PC-9 (cell line): Measurements from ENCODE around the gene PKD2L2. TPM values are rescaled to one million over a fixed set of nuclear protein-coding genes. Genes with fewer than 3 reads are reported as not detected.

ENCODE experiments used
- BruUV-seq: library from RNA; stranded (reverse); fragments of 400-500 nt; replicated peaks from 2 replicates; lab custom pipeline; 2021; lab: Mats Ljungman, UMichigan
- CTCF ChIA-PET: fragments of 300-600 bp; sonication (Branson Sonifier 250); formaldehyde crosslinking; loops from one replicate; lab custom pipeline; 2022; ENCODE audit warnings: antibody characterized with exemption; lab: Charles Lee
- POLR2A ChIA-PET: fragments of 300-600 bp; sonication (Branson Sonifier 250); formaldehyde crosslinking; loops from one replicate; lab custom pipeline; 2022; ENCODE audit warnings: antibody characterized with exemption; ENCODE audit not compliant: unreplicated experiment; lab: Charles Lee
- DNase-seq, 2 experiments: peaks; one replicate each; pipeline versions ENCODE4 v3.0.0 to v3.0.0-alpha.2; 2015 to 2022; ENCODE audit warnings: mixed read lengths in 1 of 2
- H2AFZ ChIP-seq: fragments of 200-600 bp; sonication (generic); 2 replicates; pipeline ENCODE4 v1.8.1; 2017; ENCODE audit warnings: antibody characterized with exemption
- H3F3A ChIP-seq: fragments of 200-600 bp; sonication (generic); 2 replicates; pipeline ENCODE4 v1.8.1; 2017; ENCODE audit warnings: antibody characterized with exemption, mild to moderate bottlenecking, low read depth; ENCODE audit not compliant: insufficient read depth
- H3K27ac ChIP-seq: fragments of 200-600 bp; sonication (generic); 2 replicates; pipeline ENCODE4 v1.6.1; 2016; ENCODE audit warnings: mixed run types
- H3K27me3 ChIP-seq: fragments of 200-600 bp; sonication (generic); 2 replicates; pipeline ENCODE4 v1.6.1; 2016; ENCODE audit warnings: low read depth, mixed run types; ENCODE audit not compliant: insufficient read depth
- H3K36me3 ChIP-seq: fragments of 200-600 bp; sonication (generic); 2 replicates; pipeline ENCODE4 v1.6.1; 2016; ENCODE audit warnings: low read depth, mixed run types
- H3K4me1 ChIP-seq: fragments of 200-600 bp; sonication (generic); replicated peaks from 2 replicates; pipeline ENCODE4 v1.6.1; 2016; ENCODE audit warnings: mixed run types; ENCODE audit not compliant: insufficient read depth
- H3K4me2 ChIP-seq: fragments of 200-600 bp; sonication (generic); 2 replicates; pipeline ENCODE4 v1.6.1; 2017; ENCODE audit warnings: mixed run types
- H3K4me3 ChIP-seq: fragments of 200-600 bp; sonication (generic); 2 replicates; pipeline ENCODE4 v1.6.1; 2016; ENCODE audit warnings: mixed run types
- H3K79me2 ChIP-seq: fragments of 200-600 bp; sonication (generic); 2 replicates; pipeline ENCODE4 v1.6.1; 2017; ENCODE audit warnings: low read depth, mixed run types
- H3K9me2 ChIP-seq: fragments of 200-600 bp; sonication (generic); 2 replicates; pipeline ENCODE4 v1.8.1; 2017; ENCODE audit warnings: mild to moderate bottlenecking; ENCODE audit not compliant: insufficient read depth
- H3K9me3 ChIP-seq: fragments of 200-600 bp; sonication (generic); 2 replicates; pipeline ENCODE4 v1.8.1; 2016; ENCODE audit warnings: low read depth; ENCODE audit not compliant: insufficient read depth
- H4K20me1 ChIP-seq: fragments of 200-600 bp; sonication (generic); 2 replicates; pipeline ENCODE4 v1.8.1; 2017; ENCODE audit not compliant: insufficient read depth
- CTCF ChIP-seq: fragments of 200-600 bp; sonication (generic); conservative IDR thresholded peaks from 2 replicates; pipeline ENCODE4 v1.6.1; 2017; ENCODE audit warnings: mixed run types, antibody characterized with exemption, mild to moderate bottlenecking, moderate library complexity
- EZH2 ChIP-seq: fragments of 200-600 bp; sonication (generic); IDR thresholded peaks from 2 replicates; pipeline ENCODE4 v1.8.0; 2017; ENCODE audit warnings: antibody characterized with exemption, low read depth
- intact Hi-C: fragments of 100-400 bp; cut with micrococcal nuclease; formaldehyde crosslinking; loops from one replicate; pipeline ENCODE4 v1.10.0; 2022; ENCODE audit not compliant: unreplicated experiment
- total RNA-seq: library from RNA; stranded (reverse); gene quantifications from 2 replicates; pipeline ENCODE4 v1.2.3, GENCODE V29; 2021

The PKD2L2 gene
- total RNA-seq, 1 experiment from 2014 or later: 0.46 TPM

- Histone ChIP-seq H3K4me3 (no peak overlapping the region), H2AFZ (no peak overlapping the region), H3K79me2 (no peaks in the 10 kb centered on the region), H3F3A (no peaks in the 10 kb centered on the region), H3K4me2 (no peak overlapping the region), H3K27me3 (no peaks in the 10 kb centered on the region), H3K9me2 (no peaks in the 10 kb centered on the region), H4K20me1 (0 out of 2 replicates have a peak, but pooled peaks cover 3% of the 10 kb centered on the region), H3K4me1 (no peaks in the 10 kb centered on the region), H3K27ac (no peak overlapping the region), H3K9me3 (no peaks in the 10 kb centered on the region), H3K36me3 (peaks cover 19% of the 10 kb centered on the region)
- no TSS peak for BruUV-seq
- POLR2A ChIA-PET: interaction anchor here (0.6 to 0.7 kb wide), 2 partner anchors 26 to 100 kb away, joined by 4 to 23 read pairs; no protein-coding TSS in a partner anchor
- TF ChIP-seq CTCF (no peak), EZH2 (no peak)
- CTCF ChIA-PET: interaction anchor here (1.5 kb wide), 1 partner anchor 175 kb away, joined by 5 read pairs; no protein-coding TSS in a partner anchor
- intact Hi-C loops: no loop called here
- no peak for DNase-seq
Observed at GRCh38 chr5:137954131-137954879, 65.0 kb downstream of the PKD2L2 start.

GRCh38 chr5:137957948-137958347, 68.7 kb downstream of the PKD2L2 start:
- H3F3A ChIP-seq: no peaks in the 10 kb centered on the region
- H3K4me3 ChIP-seq: no peak overlapping the region
- BruUV-seq: no TSS peak
- H2AFZ ChIP-seq: no peak overlapping the region
- peaks cover 17% of the 10 kb centered on the region for H3K36me3 ChIP-seq
- DNase-seq: no peak
- no peaks in the 10 kb centered on the region for H3K9me2 ChIP-seq
- H4K20me1 ChIP-seq: 0 out of 2 replicates have a peak, but pooled peaks cover 3% of the 10 kb centered on the region
- ChIA-PET CTCF (no interaction called here), POLR2A (no interaction called here)
- TF ChIP-seq EZH2: no peak
- no peak for TF ChIP-seq CTCF
- no peaks in the 10 kb centered on the region for H3K4me1 ChIP-seq
- H3K9me3 ChIP-seq: no peaks in the 10 kb centered on the region
- no peaks in the 10 kb centered on the region for H3K79me2 ChIP-seq
- H3K27ac ChIP-seq: no peak overlapping the region
- no peak overlapping the region for H3K4me2 ChIP-seq
- H3K27me3 ChIP-seq: no peaks in the 10 kb centered on the region
- intact Hi-C loops: no loop called here

GRCh38 chr5:137959488-137959887, 70.2 kb downstream of the PKD2L2 start:
- peaks cover 10% of the 10 kb centered on the region; the same call in 1 of the 2 replicates for H3K36me3 ChIP-seq
- no TSS peak for BruUV-seq
- POLR2A ChIA-PET: no interaction called here

More at GRCh38 chr5:137959488-137959887, 70.2 kb downstream of the PKD2L2 start:
- Histone ChIP-seq H4K20me1 (0 out of 2 replicates have a peak, but pooled peaks cover 3% of the 10 kb centered on the region), H3K9me2 (no peaks in the 10 kb centered on the region), H3K4me3 (no peak overlapping the region), H3K9me3 (no peaks in the 10 kb centered on the region), H3K4me2 (no peak overlapping the region), H3K27ac (no peak overlapping the region), H3K79me2 (no peaks in the 10 kb centered on the region), H3F3A (no peaks in the 10 kb centered on the region), H3K27me3 (no peaks in the 10 kb centered on the region), H2AFZ (no peak overlapping the region), H3K4me1 (no peaks in the 10 kb centered on the region)
- no peak for DNase-seq
- intact Hi-C loops: no loop called here
- TF ChIP-seq EZH2 (no peak), CTCF (no peak)
- CTCF ChIA-PET: no interaction called here
